ENCODE results near the gene TRAM2.

Gene TRAM2

DNA sequence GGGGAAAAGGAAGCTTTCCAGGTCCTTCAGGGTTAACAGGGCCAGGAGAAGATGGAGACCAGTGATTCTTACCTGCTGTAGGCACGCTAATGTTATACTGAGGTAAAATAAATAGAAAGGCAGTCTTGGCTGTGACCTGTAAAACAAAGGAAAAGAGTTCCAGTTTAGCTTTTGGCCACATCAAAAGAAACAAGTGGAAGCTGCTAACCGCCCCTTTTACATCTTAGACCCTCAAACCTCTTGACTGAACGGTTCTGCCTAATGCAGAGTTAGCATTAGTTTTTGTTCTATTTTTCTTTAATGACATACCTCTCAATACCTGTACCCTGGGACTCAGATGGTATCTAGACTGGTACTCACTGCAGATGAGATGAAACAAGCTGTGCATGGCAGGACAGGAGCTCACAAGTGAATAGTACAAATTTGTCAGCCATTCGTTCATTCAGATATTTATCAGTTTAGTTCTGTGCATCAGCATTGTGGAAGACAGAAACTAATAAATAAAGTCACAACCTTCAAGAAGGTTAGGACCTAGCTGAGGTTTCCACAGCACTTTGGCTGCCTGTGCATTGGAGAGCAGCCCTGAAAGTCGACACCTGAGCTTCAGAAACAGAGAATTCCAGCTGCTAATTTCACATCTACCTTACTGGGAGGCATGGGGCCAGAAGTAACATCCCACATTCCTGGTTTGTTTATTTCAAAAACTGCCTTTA, 41.0 kb downstream of the TRAM2 start:
- Histone ChIP-seq H3K4me1 (ENCODE audit: control insufficient read depth in 1 of 2, insufficient read depth in 2 of 2, low read length in 2 of 2) (peaks cover 4 to 36% of the 10 kb centered on the region in 2 donors), H3K27ac (ENCODE audit: low read length) (no peak overlapping the region), H3K4me3 (ENCODE audit: low read depth in 1 of 2, low read length in 2 of 2) (no peak overlapping the region), H3K9me3 (ENCODE audit: control insufficient read depth in 1 of 2, low read length in 2 of 2) (no peaks in the 10 kb centered on the region), H3K36me3 (ENCODE audit: control insufficient read depth in 1 of 2, insufficient read depth in 2 of 2, low read length in 2 of 2) (peaks cover 7 to 11% of the 10 kb centered on the region in 2 donors), H3K27me3 (ENCODE audit: low read depth, low read length) (no peaks in the 10 kb centered on the region)

DNA sequence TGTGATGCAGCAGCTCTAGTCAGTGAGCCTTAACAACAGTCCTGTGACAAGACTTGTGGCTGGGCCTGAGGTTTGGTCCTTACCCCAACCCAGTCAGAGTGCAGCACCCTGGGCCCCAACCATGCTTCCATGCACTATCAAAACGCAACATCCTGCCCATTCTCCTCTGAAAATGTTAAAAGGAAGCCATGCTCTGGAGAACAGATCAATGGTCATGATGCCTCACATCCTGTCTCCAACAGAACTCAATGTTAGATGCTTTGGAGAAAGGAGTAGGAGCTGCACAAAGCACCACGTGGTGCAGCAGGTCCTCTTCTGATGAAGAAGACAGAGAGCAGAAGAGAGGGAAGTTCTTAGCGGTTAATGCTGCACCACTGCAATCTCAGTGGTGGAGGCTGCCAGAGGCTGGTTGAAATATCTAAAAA, 41.9 kb downstream of the TRAM2 start:
- H3K36me3 ChIP-seq (ENCODE audit: control insufficient read depth in 1 of 2, insufficient read depth in 2 of 2, low read length in 2 of 2), result peaks cover 7 to 11% of the 10 kb centered on the region in 2 donors
- H3K27me3 ChIP-seq (ENCODE audit: low read depth, low read length), result no peaks in the 10 kb centered on the region
- no peaks in the 10 kb centered on the region for H3K9me3 ChIP-seq (ENCODE audit: control insufficient read depth in 1 of 2, low read length in 2 of 2)
- no peak overlapping the region for H3K27ac ChIP-seq (ENCODE audit: low read length)
- peaks cover 4 to 27% of the 10 kb centered on the region in 2 donors for H3K4me1 ChIP-seq (ENCODE audit: control insufficient read depth in 1 of 2, insufficient read depth in 2 of 2, low read length in 2 of 2)
- no peak overlapping the region for H3K4me3 ChIP-seq (ENCODE audit: low read depth in 1 of 2, low read length in 2 of 2)

DNA sequence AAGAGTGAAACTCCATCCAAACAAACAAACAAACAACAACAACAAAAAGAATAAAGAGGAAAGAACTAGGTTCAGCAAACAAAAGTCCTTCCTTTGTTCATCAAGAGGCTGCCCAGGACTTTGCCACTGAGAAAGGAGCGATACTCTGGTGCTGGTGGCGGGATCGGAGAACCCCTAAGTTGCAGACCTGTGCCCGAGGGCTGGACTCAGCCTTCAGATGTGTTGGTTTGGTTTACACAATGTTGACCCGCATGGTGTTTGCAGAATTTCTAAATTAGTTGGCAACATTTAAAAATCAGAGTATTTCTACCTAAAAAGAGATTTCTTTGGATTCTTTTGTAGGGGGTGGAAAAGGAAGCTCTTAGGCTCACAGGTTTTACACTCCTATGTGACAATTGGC, 42.5 kb downstream of the TRAM2 start:
- Histone ChIP-seq H3K27ac (ENCODE audit: low read length) (no peak overlapping the region), H3K4me3 (ENCODE audit: low read depth in 1 of 2, low read length in 2 of 2) (no peak overlapping the region), H3K27me3 (ENCODE audit: low read depth, low read length) (no peaks in the 10 kb centered on the region), H3K4me1 (ENCODE audit: control insufficient read depth in 1 of 2, insufficient read depth in 2 of 2, low read length in 2 of 2) (peaks cover 2 to 21% of the 10 kb centered on the region in 2 donors), H3K9me3 (ENCODE audit: control insufficient read depth in 1 of 2, low read length in 2 of 2) (no peaks in the 10 kb centered on the region), H3K36me3 (ENCODE audit: control insufficient read depth in 1 of 2, insufficient read depth in 2 of 2, low read length in 2 of 2) (peaks cover 7 to 15% of the 10 kb centered on the region in 2 donors)

DNA sequence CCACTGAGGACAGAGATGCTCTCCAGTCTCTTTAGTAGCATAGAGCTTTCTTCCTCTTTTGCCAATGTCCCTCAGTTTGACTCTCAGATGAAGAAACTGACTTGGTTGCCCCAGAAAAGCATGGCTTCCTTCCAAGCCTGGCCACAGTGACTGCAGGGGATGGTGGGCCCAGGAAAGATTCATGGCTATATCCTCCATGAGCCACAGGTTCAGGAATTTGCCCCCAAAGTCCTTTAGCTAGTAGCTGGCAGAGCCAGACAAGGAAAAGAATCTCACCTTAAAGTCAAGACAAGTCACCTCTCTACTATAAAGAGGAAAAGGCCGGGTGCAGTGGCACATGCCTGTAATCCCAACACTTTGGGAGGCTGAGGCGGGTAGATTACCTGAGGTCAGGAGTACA, 43.4 kb downstream of the TRAM2 start:
- H3K9me3 ChIP-seq (ENCODE audit: control insufficient read depth in 1 of 2, low read length in 2 of 2), result no peaks in the 10 kb centered on the region
- H3K4me3 ChIP-seq (ENCODE audit: low read depth in 1 of 2, low read length in 2 of 2), result no peak overlapping the region
- no peaks in the 10 kb centered on the region for H3K27me3 ChIP-seq (ENCODE audit: low read depth, low read length)
- peaks cover 10 to 18% of the 10 kb centered on the region in 2 donors for H3K36me3 ChIP-seq (ENCODE audit: control insufficient read depth in 1 of 2, insufficient read depth in 2 of 2, low read length in 2 of 2)
- peaks cover 0 to 21% of the 10 kb centered on the region in 2 donors for H3K4me1 ChIP-seq (ENCODE audit: control insufficient read depth in 1 of 2, insufficient read depth in 2 of 2, low read length in 2 of 2)
- H3K27ac ChIP-seq (ENCODE audit: low read length), result no peak overlapping the region

- H3K4me3 ChIP-seq (ENCODE audit: low read depth in 1 of 2, low read length in 2 of 2), result no peak overlapping the region
- H3K36me3 ChIP-seq (ENCODE audit: control insufficient read depth in 1 of 2, insufficient read depth in 2 of 2, low read length in 2 of 2), result peaks cover 13 to 18% of the 10 kb centered on the region in 2 donors
- H3K27ac ChIP-seq (ENCODE audit: low read length), result no peak overlapping the region
- H3K4me1 ChIP-seq (ENCODE audit: control insufficient read depth in 1 of 2, insufficient read depth in 2 of 2, low read length in 2 of 2), result peaks cover 0 to 10% of the 10 kb centered on the region in 2 donors
- H3K9me3 ChIP-seq (ENCODE audit: control insufficient read depth in 1 of 2, low read length in 2 of 2), result no peaks in the 10 kb centered on the region
- no peaks in the 10 kb centered on the region for H3K27me3 ChIP-seq (ENCODE audit: low read depth, low read length)
Observed at GRCh38 chr6:52532457-52532856, 44.4 kb downstream of the TRAM2 start.

DNA sequence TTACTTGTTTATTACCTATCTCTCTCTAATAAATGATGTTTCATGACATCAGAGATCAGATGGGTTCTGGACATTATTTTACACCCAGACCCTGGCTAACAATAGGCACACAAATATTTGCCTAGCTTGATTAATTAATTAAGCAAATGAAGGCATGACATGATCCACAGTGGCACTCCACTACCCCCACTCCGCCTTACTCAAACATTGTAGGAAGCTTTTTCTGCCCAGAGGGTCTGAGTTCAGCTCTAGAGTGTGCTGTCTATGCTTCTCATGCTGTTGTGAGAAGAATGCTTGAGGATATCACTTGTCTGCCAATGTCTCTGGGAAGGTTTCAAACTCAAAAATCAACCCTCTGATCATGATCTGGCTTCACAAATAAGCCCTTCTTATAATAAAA, 45.0 kb downstream of the TRAM2 start:
- Histone ChIP-seq H3K27me3 (ENCODE audit: low read depth, low read length) (no peaks in the 10 kb centered on the region), H3K4me1 (ENCODE audit: control insufficient read depth in 1 of 2, insufficient read depth in 2 of 2, low read length in 2 of 2) (peaks cover 0 to 7% of the 10 kb centered on the region in 2 donors), H3K27ac (ENCODE audit: low read length) (no peak overlapping the region), H3K4me3 (ENCODE audit: low read depth in 1 of 2, low read length in 2 of 2) (no peak overlapping the region), H3K36me3 (ENCODE audit: control insufficient read depth in 1 of 2, insufficient read depth in 2 of 2, low read length in 2 of 2) (peaks cover 13 to 18% of the 10 kb centered on the region in 2 donors), H3K9me3 (ENCODE audit: control insufficient read depth in 1 of 2, low read length in 2 of 2) (no peaks in the 10 kb centered on the region)

- Histone ChIP-seq H3K27ac (ENCODE audit: low read length) (no peak overlapping the region), H3K4me1 (ENCODE audit: control insufficient read depth in 1 of 2, insufficient read depth in 2 of 2, low read length in 2 of 2) (peaks cover 0 to 2% of the 10 kb centered on the region in 2 donors), H3K36me3 (ENCODE audit: control insufficient read depth in 1 of 2, insufficient read depth in 2 of 2, low read length in 2 of 2) (peaks cover 13 to 18% of the 10 kb centered on the region in 2 donors), H3K4me3 (ENCODE audit: low read depth in 1 of 2, low read length in 2 of 2) (no peak overlapping the region), H3K9me3 (ENCODE audit: control insufficient read depth in 1 of 2, low read length in 2 of 2) (no peaks in the 10 kb centered on the region), H3K27me3 (ENCODE audit: low read depth, low read length) (no peaks in the 10 kb centered on the region)
Observed at GRCh38 chr6:52531396-52531795, 45.5 kb downstream of the TRAM2 start.

GRCh38 chr6:52530351-52530750, 46.5 kb downstream of the TRAM2 start:
- Histone ChIP-seq H3K9me3 (ENCODE audit: control insufficient read depth in 1 of 2, low read length in 2 of 2) (no peaks in the 10 kb centered on the region), H3K4me3 (ENCODE audit: low read depth in 1 of 2, low read length in 2 of 2) (no peak overlapping the region), H3K36me3 (ENCODE audit: control insufficient read depth in 1 of 2, insufficient read depth in 2 of 2, low read length in 2 of 2) (peaks cover 12 to 13% of the 10 kb centered on the region in 2 donors), H3K4me1 (ENCODE audit: control insufficient read depth in 1 of 2, insufficient read depth in 2 of 2, low read length in 2 of 2) (no peaks in the 10 kb centered on the region), H3K27me3 (ENCODE audit: low read depth, low read length) (no peaks in the 10 kb centered on the region), H3K27ac (ENCODE audit: low read length) (no peak overlapping the region)

DNA sequence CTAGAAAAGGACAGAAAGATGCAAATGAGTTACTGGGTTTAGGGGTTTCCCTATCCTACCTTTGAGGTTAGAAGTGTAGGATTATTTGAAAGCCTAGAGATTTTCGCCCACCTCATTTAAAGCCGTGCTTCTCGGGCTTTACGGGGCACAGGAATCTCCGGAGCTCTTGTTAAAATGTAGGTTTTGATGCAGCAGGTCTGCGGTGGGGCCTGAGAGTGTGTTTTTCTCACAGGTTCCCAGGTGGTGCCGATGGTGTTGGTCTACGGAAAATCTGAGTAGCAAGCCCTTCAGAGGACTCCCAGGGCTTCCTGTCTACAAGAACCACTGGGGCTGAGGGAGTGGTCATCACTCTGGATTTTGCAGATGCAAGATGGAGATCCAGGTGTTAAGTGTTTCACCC, 47.5 kb downstream of the TRAM2 start:
- H3K4me1 ChIP-seq (ENCODE audit: control insufficient read depth in 1 of 2, insufficient read depth in 2 of 2, low read length in 2 of 2), result no peaks in the 10 kb centered on the region
- peaks cover 7% of the 10 kb centered on the region in 2 donors for H3K36me3 ChIP-seq (ENCODE audit: control insufficient read depth in 1 of 2, insufficient read depth in 2 of 2, low read length in 2 of 2)
- H3K9me3 ChIP-seq (ENCODE audit: control insufficient read depth in 1 of 2, low read length in 2 of 2), result no peaks in the 10 kb centered on the region
- H3K4me3 ChIP-seq (ENCODE audit: low read depth in 1 of 2, low read length in 2 of 2), result no peak overlapping the region
- H3K27ac ChIP-seq (ENCODE audit: low read length), result no peak overlapping the region
- H3K27me3 ChIP-seq (ENCODE audit: low read depth, low read length), result no peaks in the 10 kb centered on the region

DNA sequence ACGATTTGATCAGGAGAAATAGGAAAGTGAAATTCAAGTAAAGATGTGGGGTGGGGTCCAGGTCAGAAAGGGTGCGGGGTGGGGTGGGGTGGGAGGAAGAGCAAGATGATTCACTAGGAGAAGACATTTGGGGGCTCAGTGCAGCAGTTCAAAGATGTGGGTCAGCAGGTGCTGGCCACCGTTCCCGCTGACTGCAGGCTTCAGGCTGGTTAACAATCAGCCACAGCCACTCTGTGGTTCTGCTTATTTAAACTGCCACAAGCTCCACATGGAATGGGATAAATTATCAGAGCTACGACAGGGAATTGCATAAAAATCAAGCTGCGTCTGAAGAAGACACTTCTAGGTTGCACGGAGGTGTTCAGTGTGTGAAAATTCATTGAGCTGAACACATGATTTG, 49.4 kb downstream of the TRAM2 start:
- Histone ChIP-seq H3K27me3 (ENCODE audit: low read depth, low read length) (no peaks in the 10 kb centered on the region), H3K9me3 (ENCODE audit: control insufficient read depth in 1 of 2, low read length in 2 of 2) (no peaks in the 10 kb centered on the region), H3K27ac (ENCODE audit: low read length) (no peak overlapping the region), H3K4me3 (ENCODE audit: low read depth in 1 of 2, low read length in 2 of 2) (no peak overlapping the region), H3K36me3 (ENCODE audit: control insufficient read depth in 1 of 2, insufficient read depth in 2 of 2, low read length in 2 of 2) (peaks cover 7% of the 10 kb centered on the region in 2 donors), H3K4me1 (ENCODE audit: control insufficient read depth in 1 of 2, insufficient read depth in 2 of 2, low read length in 2 of 2) (no peaks in the 10 kb centered on the region)

DNA sequence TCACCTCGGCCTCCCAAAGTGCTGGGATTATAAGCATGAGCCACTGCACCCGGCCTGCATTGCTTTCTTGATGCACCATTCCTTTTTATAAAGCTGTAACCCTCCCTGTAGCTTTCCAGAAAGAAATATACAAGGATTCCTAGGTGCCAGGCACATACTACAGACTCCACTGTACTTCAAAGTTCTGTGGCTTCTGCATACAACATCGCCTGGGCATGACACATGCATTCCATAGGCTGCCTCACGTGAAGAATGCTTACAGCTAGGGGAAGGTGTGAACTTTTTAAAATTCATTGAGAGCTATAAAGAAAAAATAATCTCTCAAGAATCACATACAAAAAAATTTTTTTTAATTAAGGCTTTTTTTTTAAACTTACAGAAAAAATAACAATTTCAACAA, 50.2 kb downstream of the TRAM2 start:
- H3K4me1 ChIP-seq (ENCODE audit: control insufficient read depth in 1 of 2, insufficient read depth in 2 of 2, low read length in 2 of 2), result peaks cover 0 to 8% of the 10 kb centered on the region in 2 donors
- no peaks in the 10 kb centered on the region for H3K27me3 ChIP-seq (ENCODE audit: low read depth, low read length)
- no peak overlapping the region for H3K4me3 ChIP-seq (ENCODE audit: low read depth in 1 of 2, low read length in 2 of 2)
- no peaks in the 10 kb centered on the region for H3K9me3 ChIP-seq (ENCODE audit: control insufficient read depth in 1 of 2, low read length in 2 of 2)
- H3K36me3 ChIP-seq (ENCODE audit: control insufficient read depth in 1 of 2, insufficient read depth in 2 of 2, low read length in 2 of 2), result peaks cover 7% of the 10 kb centered on the region in 2 donors
- no peak overlapping the region for H3K27ac ChIP-seq (ENCODE audit: low read length)

- H3K27ac ChIP-seq (ENCODE audit: low read length), result no peak overlapping the region
- peaks cover 0 to 8% of the 10 kb centered on the region in 2 donors for H3K4me1 ChIP-seq (ENCODE audit: control insufficient read depth in 1 of 2, insufficient read depth in 2 of 2, low read length in 2 of 2)
- H3K36me3 ChIP-seq (ENCODE audit: control insufficient read depth in 1 of 2, insufficient read depth in 2 of 2, low read length in 2 of 2), result peaks cover 7% of the 10 kb centered on the region in 2 donors
- H3K27me3 ChIP-seq (ENCODE audit: low read depth, low read length), result no peaks in the 10 kb centered on the region
- H3K4me3 ChIP-seq (ENCODE audit: low read depth in 1 of 2, low read length in 2 of 2), result no peak overlapping the region
- H3K9me3 ChIP-seq (ENCODE audit: control insufficient read depth in 1 of 2, low read length in 2 of 2), result no peaks in the 10 kb centered on the region
Observed at GRCh38 chr6:52524918-52525317, 51.9 kb downstream of the TRAM2 start.
